ENCODE measurements around the gene TCF3.

DNA sequence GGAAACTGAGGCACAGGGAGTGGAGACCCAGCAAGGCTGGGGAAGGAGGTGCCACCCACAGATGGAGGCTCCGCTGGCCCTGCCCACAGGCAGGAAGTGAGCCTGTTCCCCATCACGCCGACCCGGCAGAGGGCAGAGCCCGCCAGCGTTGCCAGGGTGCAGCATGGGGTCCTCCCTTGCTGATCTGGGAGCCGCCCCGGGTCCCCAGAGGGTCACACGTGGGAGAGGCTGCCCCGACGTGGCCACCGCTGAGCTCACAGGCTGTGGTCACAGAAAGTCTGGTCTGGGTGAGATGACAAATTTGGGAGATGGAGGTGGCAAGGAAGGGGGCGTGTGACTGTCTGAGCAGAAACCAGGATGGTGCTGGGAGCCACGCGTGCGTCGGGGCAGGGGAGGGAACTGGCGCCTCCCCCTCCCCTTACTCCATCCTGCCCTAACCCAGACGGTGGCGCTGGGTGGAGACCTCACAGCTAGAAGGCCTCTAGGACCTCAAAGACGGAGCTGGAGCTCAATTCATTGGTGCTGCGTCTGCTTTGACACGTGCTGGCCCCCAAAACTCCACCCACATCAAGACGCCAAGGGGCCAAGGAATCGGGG is 92.0 kb downstream of the TCF3 start:
- TF ChIP-seq EZH2 (IDR thresholded peaks at IDR 0.05; ENCODE audit: borderline replicate concordance, control insufficient read depth, low read depth, low read length): no peak
- TF ChIP-seq, protein P1, sequence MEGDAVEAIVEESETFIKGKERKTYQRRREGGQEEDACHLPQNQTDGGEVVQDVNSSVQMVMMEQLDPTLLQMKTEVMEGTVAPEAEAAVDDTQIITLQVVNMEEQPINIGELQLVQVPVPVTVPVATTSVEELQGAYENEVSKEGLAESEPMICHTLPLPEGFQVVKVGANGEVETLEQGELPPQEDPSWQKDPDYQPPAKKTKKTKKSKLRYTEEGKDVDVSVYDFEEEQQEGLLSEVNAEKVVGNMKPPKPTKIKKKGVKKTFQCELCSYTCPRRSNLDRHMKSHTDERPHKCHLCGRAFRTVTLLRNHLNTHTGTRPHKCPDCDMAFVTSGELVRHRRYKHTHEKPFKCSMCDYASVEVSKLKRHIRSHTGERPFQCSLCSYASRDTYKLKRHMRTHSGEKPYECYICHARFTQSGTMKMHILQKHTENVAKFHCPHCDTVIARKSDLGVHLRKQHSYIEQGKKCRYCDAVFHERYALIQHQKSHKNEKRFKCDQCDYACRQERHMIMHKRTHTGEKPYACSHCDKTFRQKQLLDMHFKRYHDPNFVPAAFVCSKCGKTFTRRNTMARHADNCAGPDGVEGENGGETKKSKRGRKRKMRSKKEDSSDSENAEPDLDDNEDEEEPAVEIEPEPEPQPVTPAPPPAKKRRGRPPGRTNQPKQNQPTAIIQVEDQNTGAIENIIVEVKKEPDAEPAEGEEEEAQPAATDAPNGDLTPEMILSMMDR (IDR thresholded peaks at IDR 0.05 in 2 of 3, conservative IDR thresholded peaks at IDR 0.05 in 1 of 3; ENCODE audit: control insufficient read depth in 2 of 3, extremely low read depth in 1 of 3, insufficient read depth in 1 of 3, low read depth in 3 of 3, low read length in 3 of 3): no peak
- no peak for TF ChIP-seq POLR2AphosphoS5 (IDR thresholded peaks at IDR 0.05; ENCODE audit: low read length)
- TF ChIP-seq CHD1 (IDR thresholded peaks at IDR 0.05; ENCODE audit: low read depth, low read length): no peak
- no peak for TF ChIP-seq JUND (IDR thresholded peaks at IDR 0.05; ENCODE audit: low read depth, low read length)
- no peak for TF ChIP-seq SRF (IDR thresholded peaks at IDR 0.05; ENCODE audit: low read depth in 2 of 2, low read length in 2 of 2)
- no peak for TF ChIP-seq SREBF2 (IDR thresholded peaks at IDR 0.05; ENCODE audit: low read length)
- no peak for TF ChIP-seq BACH1 (IDR thresholded peaks at IDR 0.05; ENCODE audit: borderline replicate concordance)
- TF ChIP-seq ZNF274 (IDR thresholded peaks at IDR 0.05; ENCODE audit: insufficient read depth, insufficient read length): no peak
- TF ChIP-seq SP1 (IDR thresholded peaks at IDR 0.05; ENCODE audit: low read depth, low read length): no peak
- TF ChIP-seq, protein P2, sequence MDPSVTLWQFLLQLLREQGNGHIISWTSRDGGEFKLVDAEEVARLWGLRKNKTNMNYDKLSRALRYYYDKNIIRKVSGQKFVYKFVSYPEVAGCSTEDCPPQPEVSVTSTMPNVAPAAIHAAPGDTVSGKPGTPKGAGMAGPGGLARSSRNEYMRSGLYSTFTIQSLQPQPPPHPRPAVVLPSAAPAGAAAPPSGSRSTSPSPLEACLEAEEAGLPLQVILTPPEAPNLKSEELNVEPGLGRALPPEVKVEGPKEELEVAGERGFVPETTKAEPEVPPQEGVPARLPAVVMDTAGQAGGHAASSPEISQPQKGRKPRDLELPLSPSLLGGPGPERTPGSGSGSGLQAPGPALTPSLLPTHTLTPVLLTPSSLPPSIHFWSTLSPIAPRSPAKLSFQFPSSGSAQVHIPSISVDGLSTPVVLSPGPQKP (IDR thresholded peaks at IDR 0.05; ENCODE audit: low read depth, low read length): no peak
- TF ChIP-seq CBFB (IDR thresholded peaks at IDR 0.05; ENCODE audit: low read depth): no peak
- no peak for TF ChIP-seq MXI1 (IDR thresholded peaks at IDR 0.05; ENCODE audit: low read depth, low read length)

Measured in GM12878 (cell line).